WI38 (cell line): Measurements from ENCODE around the gene ORC5.

Source experiments
- H3K4me3 ChIP-seq: 2 replicates; pipeline ENCODE4 v1.5.1; 2011; ENCODE audit warnings: low read depth, mild to moderate bottlenecking, control low read depth, low read length
- TF ChIP-seq, protein P1 (sequence below): IDR thresholded peaks from 2 replicates; pipeline ENCODE4 v1.5.1; 2012; ENCODE audit warnings: low read depth, mild to moderate bottlenecking, control low read depth, low read length

The ORC5 gene

DNA sequence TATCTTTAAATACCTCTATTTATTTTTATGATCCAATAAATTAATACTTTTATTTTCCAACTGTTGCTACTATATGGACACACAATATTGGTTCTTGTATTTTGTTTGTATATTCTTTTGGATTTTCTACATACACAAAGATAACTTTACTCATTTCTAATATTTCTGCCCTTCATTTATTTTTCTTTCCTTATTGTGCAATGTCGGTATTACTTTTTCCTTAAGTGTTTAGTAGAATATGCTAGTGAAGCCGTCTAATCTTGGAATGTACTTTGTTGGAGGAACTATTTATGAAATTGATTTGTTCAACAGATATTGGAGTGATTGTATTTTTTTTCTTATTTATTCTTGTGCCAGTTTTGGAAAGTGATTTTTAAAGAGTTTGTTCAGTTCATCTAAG is 94.0 kb downstream of the ORC5 start:
- TF ChIP-seq, protein P1, sequence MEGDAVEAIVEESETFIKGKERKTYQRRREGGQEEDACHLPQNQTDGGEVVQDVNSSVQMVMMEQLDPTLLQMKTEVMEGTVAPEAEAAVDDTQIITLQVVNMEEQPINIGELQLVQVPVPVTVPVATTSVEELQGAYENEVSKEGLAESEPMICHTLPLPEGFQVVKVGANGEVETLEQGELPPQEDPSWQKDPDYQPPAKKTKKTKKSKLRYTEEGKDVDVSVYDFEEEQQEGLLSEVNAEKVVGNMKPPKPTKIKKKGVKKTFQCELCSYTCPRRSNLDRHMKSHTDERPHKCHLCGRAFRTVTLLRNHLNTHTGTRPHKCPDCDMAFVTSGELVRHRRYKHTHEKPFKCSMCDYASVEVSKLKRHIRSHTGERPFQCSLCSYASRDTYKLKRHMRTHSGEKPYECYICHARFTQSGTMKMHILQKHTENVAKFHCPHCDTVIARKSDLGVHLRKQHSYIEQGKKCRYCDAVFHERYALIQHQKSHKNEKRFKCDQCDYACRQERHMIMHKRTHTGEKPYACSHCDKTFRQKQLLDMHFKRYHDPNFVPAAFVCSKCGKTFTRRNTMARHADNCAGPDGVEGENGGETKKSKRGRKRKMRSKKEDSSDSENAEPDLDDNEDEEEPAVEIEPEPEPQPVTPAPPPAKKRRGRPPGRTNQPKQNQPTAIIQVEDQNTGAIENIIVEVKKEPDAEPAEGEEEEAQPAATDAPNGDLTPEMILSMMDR = no peak

DNA sequence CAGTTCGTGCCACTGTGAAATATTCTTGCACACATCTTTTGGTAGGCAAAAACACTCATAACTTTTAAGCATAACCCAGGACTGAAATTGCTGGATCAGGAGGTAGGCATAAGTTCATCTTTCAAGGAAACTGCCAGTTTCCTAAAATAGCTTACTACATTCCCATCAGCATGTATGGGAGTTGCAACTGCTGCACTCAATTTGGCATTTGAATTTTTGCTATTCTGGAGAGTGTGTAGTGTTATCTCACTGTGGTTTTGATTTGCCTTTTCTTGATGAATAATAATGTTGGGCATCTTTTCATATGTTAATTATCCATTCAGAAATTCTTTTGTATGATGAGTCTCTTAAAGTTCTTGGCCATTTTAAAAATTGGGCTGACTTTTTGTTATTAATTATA is 95.2 kb downstream of the ORC5 start:
- no peak overlapping the region for H3K4me3 ChIP-seq
- TF ChIP-seq, protein P1 = no peak

More for the DNA sequence above, 94.0 kb downstream of the ORC5 start:
- H3K4me3 ChIP-seq = no peak overlapping the region

DNA sequence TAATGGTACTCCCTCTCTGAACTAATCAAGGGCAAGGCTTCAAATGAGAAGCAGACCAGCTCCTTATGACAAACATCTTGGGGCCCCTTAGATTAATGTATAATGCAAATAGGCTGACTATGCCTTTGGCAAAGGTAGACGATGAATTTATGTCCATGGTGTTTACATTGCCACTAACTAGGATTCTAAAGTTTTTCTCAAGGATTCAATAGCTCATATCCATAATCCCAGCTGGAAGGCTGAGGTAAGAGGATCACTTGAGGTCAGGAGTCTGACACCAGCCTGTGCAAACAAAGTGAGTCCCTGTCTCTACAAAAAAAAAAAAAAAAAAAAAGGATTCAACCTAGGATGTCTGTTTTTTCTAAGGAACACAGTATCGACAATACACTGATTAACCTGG is 96.5 kb downstream of the ORC5 start:
- no peak overlapping the region for H3K4me3 ChIP-seq
- TF ChIP-seq, protein P1 = no peak

DNA sequence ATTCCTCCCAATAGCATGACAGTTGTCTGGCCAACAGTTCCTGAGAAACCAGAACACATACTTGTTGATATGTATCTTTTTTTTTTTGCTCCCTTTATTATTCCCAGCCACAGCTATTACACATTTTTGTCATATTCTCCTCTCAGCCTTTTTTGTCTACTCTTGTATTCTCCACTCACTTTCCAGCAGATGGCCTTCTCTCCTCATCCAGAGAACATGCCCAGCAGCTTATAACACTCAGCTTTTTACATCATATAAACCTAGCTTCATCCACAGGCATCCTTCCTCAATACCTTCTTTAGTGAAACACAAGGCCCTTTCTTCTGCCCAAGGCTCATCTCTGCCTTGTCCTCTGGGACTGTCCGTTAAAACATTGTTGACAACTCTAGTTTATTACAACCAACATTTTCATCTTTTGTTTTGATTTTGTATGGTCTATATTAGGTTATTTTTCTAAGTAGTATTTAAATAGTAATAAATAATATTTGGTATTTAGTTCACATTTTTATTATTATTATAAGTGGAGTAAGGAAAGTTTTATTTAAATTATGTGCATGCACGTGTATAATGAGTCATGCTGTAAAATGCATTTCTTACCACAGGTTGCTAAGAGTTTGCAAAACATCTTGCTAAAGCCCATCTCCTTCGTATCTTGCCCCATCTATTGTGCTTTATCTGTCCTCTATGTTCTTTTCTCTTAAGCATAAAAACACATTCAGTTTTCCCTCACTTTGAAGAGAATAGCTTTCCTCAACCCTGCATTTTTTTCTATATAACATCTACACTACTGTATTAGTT is 101.5 kb downstream of the ORC5 start:
- H3K4me3 ChIP-seq = no peak overlapping the region
- TF ChIP-seq, protein P1 = peak; percentile 33; the same call in 1 of the 2 replicates

DNA sequence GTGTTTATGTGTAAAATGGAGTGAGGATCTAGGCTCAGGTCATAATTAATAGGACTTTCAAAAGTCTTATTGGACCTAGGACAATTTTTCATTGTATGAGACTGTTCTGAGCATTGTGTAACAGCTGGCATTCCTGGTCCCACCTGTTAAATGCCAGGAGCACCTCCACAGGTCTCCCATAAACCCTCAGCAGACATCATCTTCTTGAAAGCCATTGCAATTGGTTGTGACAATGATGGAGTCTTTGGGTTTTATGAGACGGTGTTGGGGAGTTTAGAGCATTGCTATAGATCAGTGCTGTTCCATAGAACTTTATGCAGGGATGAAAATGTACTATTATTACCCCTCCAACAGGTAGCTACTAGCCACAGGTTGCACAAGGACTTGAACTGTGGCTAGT is 108.9 kb downstream of the ORC5 start:
- TF ChIP-seq, protein P1 = no peak
- H3K4me3 ChIP-seq = no peak overlapping the region

DNA sequence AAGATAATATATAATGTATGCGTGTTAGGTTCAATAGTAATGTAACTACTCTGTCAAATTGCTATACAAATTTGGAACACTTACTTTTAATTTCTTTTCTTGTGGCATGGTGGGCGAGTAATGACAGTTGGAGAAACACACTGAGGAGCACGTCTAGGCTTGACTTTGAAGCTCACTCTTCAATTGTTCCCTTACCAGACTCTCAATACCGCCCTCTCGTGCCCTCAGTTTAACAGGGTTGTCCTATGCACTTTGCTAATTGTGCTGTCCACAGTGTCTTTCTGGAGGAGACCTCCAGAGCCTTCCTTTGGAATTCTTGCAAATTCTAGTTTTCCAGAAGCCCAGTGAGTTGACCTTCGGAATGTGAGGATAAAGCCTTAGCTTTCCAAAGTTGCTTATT is 111.1 kb downstream of the ORC5 start:
- no peak overlapping the region for H3K4me3 ChIP-seq
- TF ChIP-seq, protein P1 = peak; percentile 24; the same call in 1 of the 2 replicates

DNA sequence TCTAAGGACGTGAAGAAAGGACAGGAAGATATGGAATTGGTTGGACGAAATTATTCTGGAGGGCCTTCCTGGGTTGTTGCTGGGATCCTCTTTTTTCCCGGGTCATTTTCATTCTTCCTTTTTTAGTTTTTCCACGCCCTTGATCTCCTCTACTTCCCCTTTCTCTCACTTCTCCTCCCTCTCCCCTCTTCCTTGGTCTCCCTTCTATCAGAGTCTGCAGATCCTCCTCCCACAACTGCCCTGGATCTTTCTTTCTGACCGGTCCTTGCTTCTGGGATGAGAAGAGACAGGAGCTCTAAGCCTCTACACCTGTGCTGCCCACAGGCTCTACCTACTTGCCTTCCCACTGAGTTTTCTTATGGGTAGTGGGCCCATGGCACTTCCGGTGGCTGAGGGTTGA is 114.7 kb downstream of the ORC5 start:
- H3K4me3 ChIP-seq = no peak overlapping the region
- TF ChIP-seq, protein P1 = no peak
